Liver (tissue), 9 donors: ENCODE data around the gene B4GALNT2. TPM values are rescaled to one million over a fixed set of nuclear protein-coding genes. Genes with fewer than 3 reads are reported as not detected.

Experiments used
- DNase-seq: peaks from one replicate; pipeline ENCODE4 v3.0.0-alpha.2; 2017; ENCODE audit warnings: low spot score
- H3K27ac ChIP-seq, 2 donors: one replicate each; pipeline ENCODE4 v1.7.0; 2013; ENCODE audit warnings: inconsistent platforms in 2 of 2, low read length in 2 of 2, control low read depth in 1 of 2, low read depth in 1 of 2, mild to moderate bottlenecking in 1 of 2
- H3K27me3 ChIP-seq, 4 donors: one replicate each; pipeline versions ENCODE4 v1.6.1 to v1.7.0; 2013; ENCODE audit warnings: low read length in 3 of 4, inconsistent platforms in 1 of 4, mild to moderate bottlenecking in 1 of 4, moderate library complexity in 1 of 4; ENCODE audit not compliant: control insufficient read depth in 4 of 4, insufficient read depth in 4 of 4
- H3K36me3 ChIP-seq, 4 donors: one replicate each; pipeline versions ENCODE4 v1.6.1 to v1.7.0; 2013; ENCODE audit warnings: low read length in 3 of 4, mild to moderate bottlenecking in 3 of 4, low read depth in 1 of 4, moderate library complexity in 1 of 4; ENCODE audit not compliant: control insufficient read depth in 4 of 4, insufficient read depth in 3 of 4
- H3K4me1 ChIP-seq, 4 donors: one replicate each; pipeline versions ENCODE4 v1.6.1 to v1.7.0; 2013; ENCODE audit warnings: low read length in 3 of 4, mild to moderate bottlenecking in 3 of 4, moderate library complexity in 1 of 4; ENCODE audit not compliant: control insufficient read depth in 4 of 4, insufficient read depth in 4 of 4
- H3K4me3 ChIP-seq, 3 donors: one replicate each; pipeline versions ENCODE4 v1.6.1 to v1.7.0; 2013; ENCODE audit warnings: low read length in 3 of 3, control low read depth in 1 of 3, low read depth in 1 of 3, mild to moderate bottlenecking in 1 of 3
- H3K9ac ChIP-seq, 2 donors: one replicate each; pipeline ENCODE4 v1.7.0; 2013; ENCODE audit warnings: low read length in 2 of 2, mild to moderate bottlenecking in 2 of 2, moderate library complexity in 2 of 2, control low read depth in 1 of 2, low read depth in 1 of 2
- H3K9me3 ChIP-seq, 4 donors: one replicate each; pipeline versions ENCODE4 v1.6.1 to v1.7.0; 2013; ENCODE audit warnings: low read length in 3 of 4; ENCODE audit not compliant: control insufficient read depth in 4 of 4
- ATF3 ChIP-seq: IDR thresholded peaks from 2 replicates; pipeline ENCODE4 v1.6.1; 2016; ENCODE audit warnings: antibody characterized with exemption
- EGR1 ChIP-seq, 2 donors: IDR thresholded peaks; 2 replicates each; pipeline ENCODE4 v1.6.1; 2016 to 2018; ENCODE audit warnings: antibody characterized with exemption in 2 of 2, low read depth in 2 of 2
- FOXA1 ChIP-seq: IDR thresholded peaks from 2 replicates; pipeline ENCODE4 v1.6.1; 2016; ENCODE audit warnings: antibody characterized with exemption
- GABPA ChIP-seq, 2 donors: IDR thresholded peaks in 1 of 2; conservative IDR thresholded peaks in 1 of 2; 2 replicates each; pipeline ENCODE4 v1.6.1; 2016; ENCODE audit warnings: antibody characterized with exemption in 2 of 2, mild to moderate bottlenecking in 1 of 2, moderate library complexity in 1 of 2
- HNF4G ChIP-seq: IDR thresholded peaks from 2 replicates; pipeline ENCODE4 v1.6.1; 2016; ENCODE audit warnings: antibody characterized with exemption
- JUND ChIP-seq, 2 donors: IDR thresholded peaks; 2 replicates each; pipeline ENCODE4 v1.6.1; 2016; ENCODE audit warnings: antibody characterized with exemption in 2 of 2
- NR2F2 ChIP-seq: IDR thresholded peaks from 2 replicates; pipeline ENCODE4 v1.6.1; 2016; ENCODE audit warnings: antibody characterized with exemption
- REST ChIP-seq: IDR thresholded peaks from 2 replicates; pipeline ENCODE4 v1.6.1; 2016; ENCODE audit warnings: antibody characterized with exemption, mild to moderate bottlenecking
- RXRA ChIP-seq, 2 donors: IDR thresholded peaks; 2 replicates each; pipeline ENCODE4 v1.6.1; 2017 to 2018; ENCODE audit warnings: antibody characterized with exemption in 2 of 2, mild to moderate bottlenecking in 1 of 2
- SP1 ChIP-seq: IDR thresholded peaks from 2 replicates; pipeline ENCODE4 v1.6.1; 2018; ENCODE audit warnings: antibody characterized with exemption, mild to moderate bottlenecking
- TAF1 ChIP-seq: conservative IDR thresholded peaks from 2 replicates; pipeline ENCODE4 v1.6.1; 2016; ENCODE audit warnings: antibody characterized with exemption, mild to moderate bottlenecking
- YY1 ChIP-seq: IDR thresholded peaks from 2 replicates; pipeline ENCODE4 v1.6.1; 2016; ENCODE audit warnings: antibody characterized with exemption, mild to moderate bottlenecking
- ZBTB33 ChIP-seq: IDR thresholded peaks from 2 replicates; pipeline ENCODE4 v1.6.1; 2016; ENCODE audit warnings: antibody characterized with exemption
- WGBS: extraction: QIAGEN DNeasy Blood & Tissue Kit; methylation state at CpG from one replicate; pipeline ENCODE4 v1.1.7; 2013; 5-methylcytosine and 5-hydroxymethylcytosine counted together
- polyA plus RNA-seq, 2 donors: library from polyadenylated mRNA; stranded (reverse) in 1 of 2; unstranded in 1 of 2; fragments of 200-250 nt in 1 of 2; fragments of >200 nt in 1 of 2; fragmentation: Nextera tagmentation in 1 of 2; extraction: Ambion mirVana in 1 of 2; gene quantifications; one replicate each; pipeline versions ENCODE4 v1.2.1 to v1.2.3, GENCODE V29; 2013 to 2015
- total RNA-seq, 2 donors: library from RNA; depleted of rRNA; stranded (reverse); fragments of >200 nt; gene quantifications; one replicate each; pipeline ENCODE4 v1.2.3, GENCODE V29; 2014
- TF ChIP-seq, protein P1 (sequence below): fragments of 150-350 bp; IDR thresholded peaks from 2 replicates; pipeline ENCODE4 v1.5.1; 2017; ENCODE audit warnings: improper control_type of control experiment, low read depth, low read length; ENCODE audit not compliant: missing input control
- TF ChIP-seq, protein P2 (sequence below): IDR thresholded peaks from 2 replicates; pipeline ENCODE4 v1.6.1; 2016; ENCODE audit warnings: antibody characterized with exemption
- donor health status: healthy.
- donor health status: healthy.
- donor health status: healthy.
- donor health status: healthy.
- donor health status: healthy.

Gene B4GALNT2
- total and polyA plus RNA-seq, 4 donors: not detected

DNA sequence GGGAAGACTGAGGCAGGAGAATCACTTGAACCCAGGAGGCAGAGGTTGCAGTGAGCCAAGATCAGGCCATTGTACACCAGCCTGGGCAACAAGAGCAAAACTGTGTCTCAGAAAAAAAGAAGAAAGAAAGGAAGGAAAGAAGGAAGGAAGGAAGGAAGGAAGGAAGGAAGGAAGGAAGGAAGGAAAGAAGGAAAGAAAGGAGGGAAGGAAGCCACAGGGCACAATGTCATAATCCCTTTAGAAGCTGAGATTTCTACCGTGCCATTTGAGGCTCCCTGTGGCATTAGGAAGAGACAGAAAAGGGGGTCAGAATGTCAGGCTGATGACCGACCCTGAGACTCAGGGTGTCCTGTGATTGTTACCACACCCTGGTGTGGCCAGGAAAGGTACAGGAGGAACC is 71.2 kb downstream of the B4GALNT2 start:
- no peak for TF ChIP-seq ZBTB33
- TF ChIP-seq, protein P1, sequence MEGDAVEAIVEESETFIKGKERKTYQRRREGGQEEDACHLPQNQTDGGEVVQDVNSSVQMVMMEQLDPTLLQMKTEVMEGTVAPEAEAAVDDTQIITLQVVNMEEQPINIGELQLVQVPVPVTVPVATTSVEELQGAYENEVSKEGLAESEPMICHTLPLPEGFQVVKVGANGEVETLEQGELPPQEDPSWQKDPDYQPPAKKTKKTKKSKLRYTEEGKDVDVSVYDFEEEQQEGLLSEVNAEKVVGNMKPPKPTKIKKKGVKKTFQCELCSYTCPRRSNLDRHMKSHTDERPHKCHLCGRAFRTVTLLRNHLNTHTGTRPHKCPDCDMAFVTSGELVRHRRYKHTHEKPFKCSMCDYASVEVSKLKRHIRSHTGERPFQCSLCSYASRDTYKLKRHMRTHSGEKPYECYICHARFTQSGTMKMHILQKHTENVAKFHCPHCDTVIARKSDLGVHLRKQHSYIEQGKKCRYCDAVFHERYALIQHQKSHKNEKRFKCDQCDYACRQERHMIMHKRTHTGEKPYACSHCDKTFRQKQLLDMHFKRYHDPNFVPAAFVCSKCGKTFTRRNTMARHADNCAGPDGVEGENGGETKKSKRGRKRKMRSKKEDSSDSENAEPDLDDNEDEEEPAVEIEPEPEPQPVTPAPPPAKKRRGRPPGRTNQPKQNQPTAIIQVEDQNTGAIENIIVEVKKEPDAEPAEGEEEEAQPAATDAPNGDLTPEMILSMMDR: no peak
- TF ChIP-seq ATF3: no peak
- no peak for TF ChIP-seq JUND (IDR thresholded peaks at IDR 0.05)
- TF ChIP-seq REST: no peak
- TF ChIP-seq RXRA (IDR thresholded peaks at IDR 0.05): no peak
- TF ChIP-seq HNF4G: no peak
- no peak for TF ChIP-seq NR2F2
- Histone ChIP-seq H3K27ac (no peak overlapping the region), H3K4me1 (no peaks in the 10 kb centered on the region), H3K36me3 (no peaks in the 10 kb centered on the region), H3K4me3 (no peak overlapping the region), H3K9me3 (no peaks in the 10 kb centered on the region), H3K9ac (no peak overlapping the region), H3K27me3 (peaks cover 0 to 2% (median 0%) of the 10 kb centered on the region in 4 donors)
- WGBS: 70% methylated on average over 2 of the region's 2 CpGs
- no peak for DNase-seq

GRCh38 chr17:49204516-49204915 is 71.9 kb downstream of the B4GALNT2 start:
- 96% methylated on average over 2 of the region's 2 CpGs for WGBS
- DNase-seq: no peak

More at GRCh38 chr17:49204516-49204915, 71.9 kb downstream of the B4GALNT2 start:
- Histone ChIP-seq H3K4me3 (no peak overlapping the region), H3K27ac (no peak overlapping the region), H3K4me1 (no peaks in the 10 kb centered on the region), H3K27me3 (peaks cover 0 to 2% (median 0%) of the 10 kb centered on the region in 4 donors), H3K9ac (no peak overlapping the region), H3K9me3 (no peaks in the 10 kb centered on the region), H3K36me3 (no peaks in the 10 kb centered on the region)
- TF ChIP-seq YY1 (no peak), ATF3 (no peak), HNF4G (no peak), TAF1 (no peak), EGR1 (IDR thresholded peaks at IDR 0.05; ENCODE audit: low read depth in 2 of 2) (no peak), NR2F2 (no peak), FOXA1 (no peak), JUND (IDR thresholded peaks at IDR 0.05) (no peak), GABPA (IDR thresholded peaks at IDR 0.05 in 1 of 2, conservative IDR thresholded peaks at IDR 0.05 in 1 of 2) (no peak), SP1 (no peak), RXRA (IDR thresholded peaks at IDR 0.05) (no peak)
- TF ChIP-seq, protein P2, sequence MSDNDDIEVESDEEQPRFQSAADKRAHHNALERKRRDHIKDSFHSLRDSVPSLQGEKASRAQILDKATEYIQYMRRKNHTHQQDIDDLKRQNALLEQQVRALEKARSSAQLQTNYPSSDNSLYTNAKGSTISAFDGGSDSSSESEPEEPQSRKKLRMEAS: no peak
